ENCODE data around the gene NRXN3.

The NRXN3 gene

DNA sequence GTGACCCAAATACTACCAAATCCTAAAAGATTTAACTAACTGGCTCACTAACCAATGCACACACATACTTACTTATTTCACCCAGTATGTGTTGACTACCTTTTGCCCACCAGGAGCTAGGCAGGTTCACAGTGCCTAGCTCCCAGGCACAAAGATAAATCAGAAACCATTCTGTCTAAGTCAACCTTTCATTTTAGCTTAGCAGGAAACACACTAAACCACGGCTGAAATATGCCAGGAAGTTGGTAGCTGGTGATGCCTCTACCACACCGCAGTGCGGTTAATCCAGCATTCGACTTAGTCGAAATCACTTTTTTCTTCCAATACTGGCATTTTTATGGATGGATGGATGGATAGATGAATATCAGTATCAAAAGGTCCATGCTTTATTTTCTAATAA is 1443.5 kb downstream of the NRXN3 start:
- DNase-seq = no peak

GRCh38 chr14:79614448-79614847 is 1444.3 kb downstream of the NRXN3 start:
- no peak for DNase-seq

DNA sequence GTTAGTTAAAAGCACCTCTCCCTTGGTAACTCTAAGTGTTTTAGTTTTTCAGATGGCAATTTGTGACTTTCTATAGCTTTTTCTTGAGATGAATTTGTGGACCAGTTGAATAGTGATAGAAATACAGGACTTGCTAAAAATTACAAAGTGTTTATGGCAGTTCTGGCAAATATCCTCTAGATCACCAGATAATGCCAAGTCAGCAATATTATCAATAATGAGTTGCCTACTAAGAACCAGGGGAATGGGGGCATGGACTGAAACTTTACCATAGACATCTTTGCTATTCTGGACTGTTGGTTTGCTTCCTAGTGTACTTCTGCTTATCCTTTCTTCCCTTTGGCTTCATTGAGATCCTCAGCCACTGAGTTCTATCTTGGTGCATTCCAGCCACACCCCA is 1456.9 kb downstream of the NRXN3 start:
- DNase-seq = no peak

GRCh38 chr14:79629411-79630287 is 1459.5 kb downstream of the NRXN3 start:
- no peak for DNase-seq

DNA sequence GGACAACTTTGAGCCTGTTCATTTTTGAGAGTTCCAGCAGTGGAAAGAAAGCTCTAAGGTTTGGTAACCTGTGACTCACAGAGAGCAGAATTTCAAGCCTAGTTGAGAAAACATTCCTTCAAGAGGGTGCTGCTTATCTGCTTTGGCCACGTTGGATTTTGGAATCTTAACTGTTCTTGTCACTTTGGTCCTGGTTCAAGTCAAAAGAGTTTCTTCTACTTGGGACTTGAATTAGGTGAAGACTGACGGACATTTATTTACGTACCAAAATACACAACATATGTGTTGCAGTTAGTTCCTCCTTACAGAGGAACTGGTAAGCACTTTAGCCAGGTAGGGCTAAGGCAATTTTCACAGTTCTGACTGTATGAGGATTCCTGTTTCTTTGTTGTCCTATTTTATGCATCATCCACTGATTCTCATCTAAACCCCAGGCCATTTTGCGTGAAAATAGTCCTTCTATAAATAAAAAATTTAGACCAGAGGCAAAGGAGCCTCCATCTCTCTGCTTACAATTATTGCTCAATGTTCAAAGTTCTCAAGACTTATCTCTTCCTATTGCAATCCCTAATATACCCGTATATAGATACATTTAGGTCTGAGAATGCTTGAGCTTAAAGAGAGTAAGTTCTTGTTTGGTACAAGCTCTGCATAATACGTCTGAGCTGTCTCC is 1460.3 kb downstream of the NRXN3 start:
- no peak for DNase-seq

DNA sequence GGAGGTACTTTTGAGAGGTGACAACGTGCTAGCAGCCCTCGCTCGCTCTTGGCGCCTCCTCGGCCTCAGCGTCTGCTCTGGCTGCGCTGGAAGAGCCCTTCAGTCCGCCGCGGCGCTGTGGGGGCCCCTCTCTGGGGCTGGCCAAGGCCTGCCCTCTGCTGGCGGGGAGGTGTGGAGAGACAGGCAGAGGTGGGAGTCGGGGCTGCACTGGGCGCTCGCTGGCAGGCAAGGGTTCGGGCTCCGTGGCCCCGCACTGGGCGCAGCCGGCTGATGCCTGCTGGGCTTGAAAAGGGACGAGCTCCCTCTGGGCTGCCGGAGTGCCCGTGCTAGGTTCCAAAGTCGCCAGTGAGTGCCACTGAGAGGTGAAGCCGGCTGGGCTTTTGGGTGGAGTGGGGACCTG is 1461.1 kb downstream of the NRXN3 start:
- DNase-seq = no peak

DNA sequence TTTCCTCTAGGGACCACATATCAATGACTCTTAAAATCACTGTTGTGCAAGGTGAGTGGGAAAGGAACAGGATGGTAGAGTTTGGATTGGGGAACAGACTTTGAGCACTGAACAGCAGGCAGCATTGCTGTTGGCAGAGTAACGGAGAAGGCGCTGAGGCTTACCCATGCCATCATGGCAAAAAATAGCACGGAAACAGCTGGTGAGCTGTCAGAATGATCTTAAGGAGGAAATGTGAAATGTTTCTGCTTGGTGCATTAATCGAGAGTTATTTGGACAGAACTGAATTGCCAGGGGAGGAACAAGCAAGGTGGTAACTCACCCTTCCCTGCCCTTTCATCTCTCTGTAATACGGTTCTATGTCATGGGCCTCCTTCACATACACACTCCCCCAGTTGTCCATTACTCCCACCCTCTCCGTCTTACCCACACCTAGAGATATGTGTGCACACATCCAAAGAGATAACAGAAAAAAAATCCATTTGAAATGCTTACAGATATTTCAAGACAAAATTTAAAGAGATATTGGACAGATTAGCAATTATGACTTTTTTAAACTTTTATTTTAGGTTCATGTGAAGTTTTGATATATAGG is 1468.6 kb downstream of the NRXN3 start:
- DNase-seq = no peak

GRCh38 chr14:79639613-79640012 is 1469.4 kb downstream of the NRXN3 start:
- DNase-seq = no peak

GRCh38 chr14:79641371-79641770 is 1471.2 kb downstream of the NRXN3 start:
- DNase-seq = no peak

GRCh38 chr14:79643132-79643531 is 1473.0 kb downstream of the NRXN3 start:
- no peak for DNase-seq

- no peak for DNase-seq
These were observed 1475.7 kb downstream of the NRXN3 start for GRCh38 chr14:79645753-79646362.

GRCh38 chr14:79649856-79650255 is 1479.7 kb downstream of the NRXN3 start:
- no peak for DNase-seq

- no peak for DNase-seq
These were observed 1482.5 kb downstream of the NRXN3 start for GRCh38 chr14:79652513-79653307.

DNA sequence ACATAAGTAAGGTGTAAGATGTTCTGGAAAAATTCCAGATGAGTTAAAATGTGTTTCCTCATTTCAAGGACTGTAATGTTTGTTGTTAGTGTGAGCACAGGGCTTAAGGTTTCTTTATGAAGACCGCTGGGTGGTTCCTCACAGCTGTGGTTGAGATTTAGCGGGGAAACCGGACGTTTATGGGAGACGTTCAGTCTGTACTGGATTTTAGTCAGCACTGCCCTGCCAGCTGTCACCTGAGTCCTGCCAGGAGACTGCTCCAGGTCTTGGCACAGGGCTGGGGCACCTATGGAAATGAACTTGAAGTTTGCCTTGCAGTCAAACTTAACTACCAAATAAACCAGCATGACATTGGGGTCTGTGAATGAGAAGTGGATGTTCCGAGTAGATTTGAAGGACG is 1485.9 kb downstream of the NRXN3 start:
- DNase-seq = no peak

DNA sequence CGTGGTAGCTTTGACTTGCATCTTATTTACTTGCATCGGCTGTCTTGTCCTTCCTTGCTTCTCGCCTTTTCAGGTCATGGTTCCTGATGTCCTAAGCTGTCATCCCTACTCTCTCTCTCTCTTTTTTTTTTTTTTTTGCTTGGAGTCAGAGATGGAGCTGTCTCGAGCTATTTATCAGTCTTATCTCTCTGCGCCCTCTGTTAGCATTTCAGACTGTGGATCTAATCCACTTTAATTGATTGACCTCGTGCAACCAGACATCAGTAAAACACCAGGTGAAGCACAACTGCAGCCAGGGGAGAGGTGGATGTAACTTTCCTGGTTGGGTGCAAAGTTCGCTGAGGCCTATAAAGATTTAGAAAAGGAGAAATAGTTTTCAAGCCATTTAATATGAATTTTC is 1486.3 kb downstream of the NRXN3 start:
- no peak for DNase-seq

DNA sequence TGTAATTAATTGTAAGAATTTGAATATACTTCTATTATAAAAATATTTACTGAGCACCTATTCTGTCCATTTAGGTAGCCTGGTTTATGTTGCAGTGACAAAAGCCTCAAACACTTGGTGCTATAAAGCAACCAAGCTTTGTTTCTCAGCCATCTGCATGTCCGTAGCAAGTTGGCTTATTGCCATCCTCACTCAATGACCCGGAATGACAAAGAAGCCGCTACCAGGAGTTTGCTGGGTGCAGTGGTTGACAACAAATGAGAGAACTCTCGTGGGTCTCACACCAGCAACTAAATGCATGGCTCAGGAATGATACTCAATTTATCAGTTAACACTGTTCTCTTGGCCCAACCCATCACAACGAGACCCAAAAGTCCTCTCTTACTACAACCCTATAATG is 1488.0 kb downstream of the NRXN3 start:
- no peak for DNase-seq

DNA sequence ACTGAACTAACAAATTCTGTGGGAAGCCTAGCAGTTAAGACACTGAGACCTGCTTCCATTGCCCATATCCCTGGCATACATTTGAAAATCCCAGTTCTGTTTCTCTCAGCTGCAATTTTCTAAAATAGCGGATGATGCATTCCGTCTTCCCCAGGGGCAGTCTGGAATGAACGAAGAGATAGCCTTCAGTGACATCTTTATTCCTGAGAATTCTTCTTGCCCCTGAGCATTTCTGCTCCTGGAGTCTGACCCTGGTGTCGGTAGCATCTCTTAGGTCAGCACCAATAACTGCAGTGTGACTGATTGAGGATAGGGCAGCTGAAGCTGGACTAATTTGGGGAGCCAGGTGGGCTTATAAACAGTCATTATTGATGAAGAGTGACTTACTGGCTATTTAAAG is 1488.6 kb downstream of the NRXN3 start:
- DNase-seq = no peak

DNA sequence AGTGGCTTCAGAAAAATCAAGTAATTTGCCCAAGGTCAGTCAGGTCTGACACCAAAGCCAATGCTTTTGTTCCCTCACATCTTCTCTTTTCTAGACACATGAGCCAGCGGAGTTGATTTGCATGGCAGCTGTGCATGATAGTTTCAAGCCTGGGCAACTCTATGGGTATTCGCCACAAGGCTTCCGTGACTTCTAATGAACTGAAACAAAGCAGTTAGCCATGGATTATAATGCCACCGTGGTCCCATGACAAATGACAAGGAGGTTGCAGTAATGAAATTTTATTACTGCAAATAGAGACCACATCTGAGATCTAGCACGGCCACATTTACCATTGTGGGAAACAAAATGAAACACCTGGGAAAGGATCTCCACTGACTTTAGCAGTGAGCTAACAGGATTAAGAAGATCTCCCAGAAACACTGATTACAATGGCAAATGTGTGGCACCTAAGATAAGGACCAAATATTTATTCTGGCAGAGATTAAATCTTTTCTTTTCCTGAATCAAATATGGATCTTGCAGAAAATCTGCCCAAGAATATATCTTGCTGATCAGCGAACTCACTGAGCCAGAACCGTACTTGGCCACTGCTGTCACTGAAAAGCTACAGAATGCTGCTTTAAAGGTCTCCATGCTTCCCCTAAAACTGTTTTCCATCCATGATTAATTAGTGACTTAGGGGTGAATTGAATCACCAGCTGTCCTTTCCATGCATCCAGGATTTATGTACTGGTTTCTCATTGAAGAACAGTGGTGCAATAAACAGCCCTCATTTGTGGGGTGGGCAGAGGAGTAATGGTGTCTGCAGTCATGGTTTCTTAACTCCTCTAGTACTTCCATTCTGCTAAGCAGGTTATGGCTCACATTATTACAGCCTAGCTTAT is 1490.1 kb downstream of the NRXN3 start:
- DNase-seq = no peak

- peak; percentile 30 for DNase-seq
These were observed 1491.6 kb downstream of the NRXN3 start for GRCh38 chr14:79661752-79662151.

DNA sequence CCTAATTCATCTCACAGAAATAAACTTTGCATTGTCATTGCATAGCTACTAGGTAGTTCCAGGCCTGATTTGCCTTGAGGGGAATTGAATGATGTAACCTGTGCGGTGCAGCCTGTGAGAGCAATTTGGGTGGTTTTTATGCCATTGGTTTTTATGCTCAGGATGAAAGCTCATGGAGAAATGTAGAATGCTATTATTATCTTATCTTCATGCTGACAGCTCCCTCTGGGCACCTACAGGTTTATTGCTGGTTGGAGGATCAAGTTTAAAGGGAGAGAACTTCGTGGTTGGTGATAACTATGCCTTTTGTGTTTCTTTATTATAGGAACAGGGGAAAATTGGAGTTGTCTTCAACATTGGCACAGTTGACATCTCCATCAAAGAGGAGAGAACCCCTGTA is 1493.3 kb downstream of the NRXN3 start:
- DNase-seq = no peak

DNA sequence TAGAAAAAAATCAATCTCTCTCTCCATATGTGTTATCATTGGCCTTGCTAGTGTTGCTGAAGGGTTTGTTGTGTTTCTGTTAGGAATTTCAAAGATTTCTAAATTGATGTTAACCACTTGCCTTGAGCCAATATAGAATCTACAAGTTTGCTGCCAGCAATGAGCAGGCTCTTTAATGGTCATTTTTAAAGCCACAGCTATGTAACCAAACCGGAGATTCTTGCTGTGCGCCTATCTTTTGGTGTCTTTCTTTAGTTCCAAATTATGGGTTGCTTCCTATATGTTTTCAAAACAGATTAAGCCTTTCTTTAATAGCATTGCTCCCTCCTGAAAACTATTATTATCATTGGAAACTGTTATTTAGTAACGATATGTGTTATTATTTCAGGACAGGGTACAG is 1495.4 kb downstream of the NRXN3 start:
- no peak for DNase-seq

- no peak for DNase-seq
These were observed 1498.8 kb downstream of the NRXN3 start for GRCh38 chr14:79668951-79669350.

All from COR-L47 (cell line).